Measurements from ENCODE around the gene IGFBP4. TPM values are rescaled to one million over a fixed set of nuclear protein-coding genes. Genes with fewer than 3 reads are reported as not detected.

The IGFBP4 gene
- total and polyA plus RNA-seq, 7 donors, result 44.2 to 106 (median 65.1) TPM

DNA sequence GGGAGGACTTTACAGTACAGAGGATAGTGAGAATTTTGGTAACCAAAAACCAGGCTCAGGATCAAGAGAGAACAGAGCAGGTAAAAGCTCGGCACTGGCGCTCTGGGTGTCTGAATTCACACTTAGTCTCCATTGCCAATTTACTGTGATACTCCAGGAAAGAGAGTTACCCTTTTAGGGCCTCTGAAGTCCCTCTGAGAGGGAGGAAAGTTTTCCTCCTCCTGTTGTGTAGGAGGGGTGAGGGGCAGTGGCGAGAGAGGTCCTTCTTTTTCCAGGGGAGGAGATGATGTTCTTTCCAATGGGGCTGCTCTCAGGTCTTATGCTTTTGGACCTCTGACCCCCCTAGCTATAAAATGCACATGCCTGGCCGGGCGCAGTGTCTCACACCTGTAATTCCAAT lies 63.5 kb downstream of the IGFBP4 start:
- DNase-seq, result no peak
- intact Hi-C loops (cut with DNase I), result no loop called here
- H3K9me3 ChIP-seq, result no peaks in the 10 kb centered on the region
- H3K4me1 ChIP-seq, result peaks cover 21% of the 10 kb centered on the region
- no peak overlapping the region for H3K27ac ChIP-seq
- no peak for ATAC-seq
- H3K27me3 ChIP-seq (ENCODE audit: insufficient read depth in 3 of 3, low read length in 2 of 3), result no peaks in the 10 kb centered on the region
- no peaks in the 10 kb centered on the region for H3K36me3 ChIP-seq (ENCODE audit: insufficient read depth in 1 of 2, low read depth in 1 of 2)
- no peak overlapping the region for H3K4me3 ChIP-seq
- WGBS, 3 donors, result 71 to 82% (median 80%) methylated on average over 5 of the region's 5 CpGs
- TF ChIP-seq, protein P1, sequence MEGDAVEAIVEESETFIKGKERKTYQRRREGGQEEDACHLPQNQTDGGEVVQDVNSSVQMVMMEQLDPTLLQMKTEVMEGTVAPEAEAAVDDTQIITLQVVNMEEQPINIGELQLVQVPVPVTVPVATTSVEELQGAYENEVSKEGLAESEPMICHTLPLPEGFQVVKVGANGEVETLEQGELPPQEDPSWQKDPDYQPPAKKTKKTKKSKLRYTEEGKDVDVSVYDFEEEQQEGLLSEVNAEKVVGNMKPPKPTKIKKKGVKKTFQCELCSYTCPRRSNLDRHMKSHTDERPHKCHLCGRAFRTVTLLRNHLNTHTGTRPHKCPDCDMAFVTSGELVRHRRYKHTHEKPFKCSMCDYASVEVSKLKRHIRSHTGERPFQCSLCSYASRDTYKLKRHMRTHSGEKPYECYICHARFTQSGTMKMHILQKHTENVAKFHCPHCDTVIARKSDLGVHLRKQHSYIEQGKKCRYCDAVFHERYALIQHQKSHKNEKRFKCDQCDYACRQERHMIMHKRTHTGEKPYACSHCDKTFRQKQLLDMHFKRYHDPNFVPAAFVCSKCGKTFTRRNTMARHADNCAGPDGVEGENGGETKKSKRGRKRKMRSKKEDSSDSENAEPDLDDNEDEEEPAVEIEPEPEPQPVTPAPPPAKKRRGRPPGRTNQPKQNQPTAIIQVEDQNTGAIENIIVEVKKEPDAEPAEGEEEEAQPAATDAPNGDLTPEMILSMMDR (IDR thresholded peaks at IDR 0.05), result no peak

Other genes with a start within 250 kb of the IGFBP4 start
- gene WIPF2, start 224.1 kb upstream of the IGFBP4 start, total RNA-seq, result 1 to 10 TPM; 6.8 to 9.6 (median 8.4) TPM
- 10 to 100 TPM in 1 of 3 donors, 1 to 10 TPM in 2; 4.0 to 10.5 (median 4.8) TPM for gene WIPF2, start 224.1 kb upstream of the IGFBP4 start, polyA plus RNA-seq
- under 1 TPM; 0.27 to 0.90 (median 0.42) TPM for gene CDC6, start 155.6 kb upstream of the IGFBP4 start, total RNA-seq
- 1 to 10 TPM in 2 of 3 donors, under 1 TPM in 1; 0.86 to 2.5 (median 1.4) TPM for gene CDC6, start 155.6 kb upstream of the IGFBP4 start, polyA plus RNA-seq
- gene RARA, start 134.3 kb upstream of the IGFBP4 start, total RNA-seq, result 10 to 100 TPM; 15.0 to 51.1 (median 44.6) TPM
- 10 to 100 TPM; 15.0 to 76.9 (median 18.6) TPM for gene RARA, start 134.3 kb upstream of the IGFBP4 start, polyA plus RNA-seq
- 1 to 10 TPM in 2 of 4 donors, under 1 TPM in 2; 0.34 to 1.4 (median 0.82) TPM for gene GJD3, start 78.7 kb upstream of the IGFBP4 start, total RNA-seq
- under 1 TPM in 2 of 3 donors, not detected in 1; 0.17 to 0.25 TPM for gene GJD3, start 78.7 kb upstream of the IGFBP4 start, polyA plus RNA-seq
- gene TOP2A, start 25.6 kb upstream of the IGFBP4 start, total RNA-seq, result under 1 TPM; 0.15 to 0.84 (median 0.46) TPM
- under 1 TPM in 2 of 3 donors, not detected in 1; 0.14 to 0.18 TPM for gene TOP2A, start 25.6 kb upstream of the IGFBP4 start, polyA plus RNA-seq
- gene TNS4, start 58.2 kb downstream of the IGFBP4 start, total RNA-seq, result under 1 TPM in 1 of 4 donors, not detected in 3; 0.06 TPM
- under 1 TPM in 1 of 3 donors, not detected in 2; 0.04 TPM for gene TNS4, start 58.2 kb downstream of the IGFBP4 start, polyA plus RNA-seq
- gene CCR7, start 122.0 kb downstream of the IGFBP4 start, total RNA-seq, result under 1 TPM; 0.20 to 0.24 (median 0.21) TPM
- under 1 TPM in 2 of 3 donors, not detected in 1; 0.08 to 0.09 TPM for gene CCR7, start 122.0 kb downstream of the IGFBP4 start, polyA plus RNA-seq
- gene SMARCE1, start 204.4 kb downstream of the IGFBP4 start, total RNA-seq, result 10 to 100 TPM; 49.6 to 64.7 (median 61.6) TPM
- gene SMARCE1, start 204.4 kb downstream of the IGFBP4 start, polyA plus RNA-seq, result 10 to 100 TPM; 55.6 to 59.9 (median 55.9) TPM
- under 1 TPM in 1 of 4 donors, not detected in 3; 0.32 TPM for gene KRT222, start 221.7 kb downstream of the IGFBP4 start, total RNA-seq
- under 1 TPM; 0.08 to 0.37 (median 0.09) TPM for gene KRT222, start 221.7 kb downstream of the IGFBP4 start, polyA plus RNA-seq

Measured in psoas muscle (tissue), 8 donors.